ENCODE measurements around the gene ABCA3.

DNA sequence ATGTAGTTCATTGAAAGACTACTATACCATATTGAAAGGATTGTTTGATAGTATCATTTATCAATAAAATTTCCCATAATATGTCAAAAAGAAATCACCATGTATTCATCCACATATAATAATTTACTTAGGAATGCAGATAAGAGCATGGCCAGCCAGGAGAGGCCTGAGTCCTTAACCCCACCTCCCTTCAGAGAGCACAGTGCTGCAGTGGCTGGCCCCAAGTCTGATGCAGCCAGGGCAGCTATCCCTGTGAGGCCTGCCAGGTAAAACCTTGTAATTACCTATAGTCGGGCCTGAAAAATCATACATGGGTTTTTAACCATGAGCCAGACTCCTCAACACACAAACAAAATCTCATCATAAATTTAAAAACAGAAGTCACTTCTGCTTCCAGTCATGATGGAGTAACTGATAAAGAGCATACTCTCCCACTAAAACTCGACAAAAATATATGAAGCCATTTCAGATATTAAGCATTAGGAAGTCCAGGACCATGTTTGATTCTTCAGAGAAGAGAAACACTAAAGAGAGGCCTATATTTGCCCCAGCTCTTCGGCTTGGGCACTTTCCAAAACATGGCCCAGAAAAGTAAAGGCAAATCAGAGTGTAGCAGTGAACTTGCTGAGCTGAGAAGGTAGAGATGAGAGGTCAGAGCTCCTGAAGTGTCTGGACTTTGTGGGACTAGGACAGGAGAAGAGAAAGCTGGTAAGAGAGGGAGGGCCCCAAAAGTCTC lies 47.8 kb upstream of the ABCA3 start:
- TF ChIP-seq, protein P1, sequence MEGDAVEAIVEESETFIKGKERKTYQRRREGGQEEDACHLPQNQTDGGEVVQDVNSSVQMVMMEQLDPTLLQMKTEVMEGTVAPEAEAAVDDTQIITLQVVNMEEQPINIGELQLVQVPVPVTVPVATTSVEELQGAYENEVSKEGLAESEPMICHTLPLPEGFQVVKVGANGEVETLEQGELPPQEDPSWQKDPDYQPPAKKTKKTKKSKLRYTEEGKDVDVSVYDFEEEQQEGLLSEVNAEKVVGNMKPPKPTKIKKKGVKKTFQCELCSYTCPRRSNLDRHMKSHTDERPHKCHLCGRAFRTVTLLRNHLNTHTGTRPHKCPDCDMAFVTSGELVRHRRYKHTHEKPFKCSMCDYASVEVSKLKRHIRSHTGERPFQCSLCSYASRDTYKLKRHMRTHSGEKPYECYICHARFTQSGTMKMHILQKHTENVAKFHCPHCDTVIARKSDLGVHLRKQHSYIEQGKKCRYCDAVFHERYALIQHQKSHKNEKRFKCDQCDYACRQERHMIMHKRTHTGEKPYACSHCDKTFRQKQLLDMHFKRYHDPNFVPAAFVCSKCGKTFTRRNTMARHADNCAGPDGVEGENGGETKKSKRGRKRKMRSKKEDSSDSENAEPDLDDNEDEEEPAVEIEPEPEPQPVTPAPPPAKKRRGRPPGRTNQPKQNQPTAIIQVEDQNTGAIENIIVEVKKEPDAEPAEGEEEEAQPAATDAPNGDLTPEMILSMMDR (IDR thresholded peaks at IDR 0.05; ENCODE audit: poor library complexity, severe bottlenecking), result no peak
- TF ChIP-seq EZH2 (IDR thresholded peaks at IDR 0.05; ENCODE audit: borderline replicate concordance, insufficient read depth, low read length, poor library complexity, severe bottlenecking) (no peak), TAF1 (IDR thresholded peaks at IDR 0.05; ENCODE audit: low read depth) (no peak), SMC3 (conservative IDR thresholded peaks at IDR 0.05; ENCODE audit: poor library complexity) (no peak), EP300 (conservative IDR thresholded peaks at IDR 0.05; ENCODE audit: poor library complexity, severe bottlenecking) (no peak), MXI1 (conservative IDR thresholded peaks at IDR 0.05; ENCODE audit: poor library complexity, severe bottlenecking) (no peak), POLR2AphosphoS5 (IDR thresholded peaks at IDR 0.05) (no peak)
- TF ChIP-seq, protein P2, sequence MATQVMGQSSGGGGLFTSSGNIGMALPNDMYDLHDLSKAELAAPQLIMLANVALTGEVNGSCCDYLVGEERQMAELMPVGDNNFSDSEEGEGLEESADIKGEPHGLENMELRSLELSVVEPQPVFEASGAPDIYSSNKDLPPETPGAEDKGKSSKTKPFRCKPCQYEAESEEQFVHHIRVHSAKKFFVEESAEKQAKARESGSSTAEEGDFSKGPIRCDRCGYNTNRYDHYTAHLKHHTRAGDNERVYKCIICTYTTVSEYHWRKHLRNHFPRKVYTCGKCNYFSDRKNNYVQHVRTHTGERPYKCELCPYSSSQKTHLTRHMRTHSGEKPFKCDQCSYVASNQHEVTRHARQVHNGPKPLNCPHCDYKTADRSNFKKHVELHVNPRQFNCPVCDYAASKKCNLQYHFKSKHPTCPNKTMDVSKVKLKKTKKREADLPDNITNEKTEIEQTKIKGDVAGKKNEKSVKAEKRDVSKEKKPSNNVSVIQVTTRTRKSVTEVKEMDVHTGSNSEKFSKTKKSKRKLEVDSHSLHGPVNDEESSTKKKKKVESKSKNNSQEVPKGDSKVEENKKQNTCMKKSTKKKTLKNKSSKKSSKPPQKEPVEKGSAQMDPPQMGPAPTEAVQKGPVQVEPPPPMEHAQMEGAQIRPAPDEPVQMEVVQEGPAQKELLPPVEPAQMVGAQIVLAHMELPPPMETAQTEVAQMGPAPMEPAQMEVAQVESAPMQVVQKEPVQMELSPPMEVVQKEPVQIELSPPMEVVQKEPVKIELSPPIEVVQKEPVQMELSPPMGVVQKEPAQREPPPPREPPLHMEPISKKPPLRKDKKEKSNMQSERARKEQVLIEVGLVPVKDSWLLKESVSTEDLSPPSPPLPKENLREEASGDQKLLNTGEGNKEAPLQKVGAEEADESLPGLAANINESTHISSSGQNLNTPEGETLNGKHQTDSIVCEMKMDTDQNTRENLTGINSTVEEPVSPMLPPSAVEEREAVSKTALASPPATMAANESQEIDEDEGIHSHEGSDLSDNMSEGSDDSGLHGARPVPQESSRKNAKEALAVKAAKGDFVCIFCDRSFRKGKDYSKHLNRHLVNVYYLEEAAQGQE (IDR thresholded peaks at IDR 0.05; ENCODE audit: borderline replicate concordance), result no peak
